ENCODE data around the gene LMCD1.

The LMCD1 gene

GRCh38 chr3:8595252-8595651 is 93.6 kb downstream of the LMCD1 start:
- no peak for DNase-seq

- DNase-seq: no peak
These were observed 94.1 kb downstream of the LMCD1 start for GRCh38 chr3:8595695-8596115.

DNA sequence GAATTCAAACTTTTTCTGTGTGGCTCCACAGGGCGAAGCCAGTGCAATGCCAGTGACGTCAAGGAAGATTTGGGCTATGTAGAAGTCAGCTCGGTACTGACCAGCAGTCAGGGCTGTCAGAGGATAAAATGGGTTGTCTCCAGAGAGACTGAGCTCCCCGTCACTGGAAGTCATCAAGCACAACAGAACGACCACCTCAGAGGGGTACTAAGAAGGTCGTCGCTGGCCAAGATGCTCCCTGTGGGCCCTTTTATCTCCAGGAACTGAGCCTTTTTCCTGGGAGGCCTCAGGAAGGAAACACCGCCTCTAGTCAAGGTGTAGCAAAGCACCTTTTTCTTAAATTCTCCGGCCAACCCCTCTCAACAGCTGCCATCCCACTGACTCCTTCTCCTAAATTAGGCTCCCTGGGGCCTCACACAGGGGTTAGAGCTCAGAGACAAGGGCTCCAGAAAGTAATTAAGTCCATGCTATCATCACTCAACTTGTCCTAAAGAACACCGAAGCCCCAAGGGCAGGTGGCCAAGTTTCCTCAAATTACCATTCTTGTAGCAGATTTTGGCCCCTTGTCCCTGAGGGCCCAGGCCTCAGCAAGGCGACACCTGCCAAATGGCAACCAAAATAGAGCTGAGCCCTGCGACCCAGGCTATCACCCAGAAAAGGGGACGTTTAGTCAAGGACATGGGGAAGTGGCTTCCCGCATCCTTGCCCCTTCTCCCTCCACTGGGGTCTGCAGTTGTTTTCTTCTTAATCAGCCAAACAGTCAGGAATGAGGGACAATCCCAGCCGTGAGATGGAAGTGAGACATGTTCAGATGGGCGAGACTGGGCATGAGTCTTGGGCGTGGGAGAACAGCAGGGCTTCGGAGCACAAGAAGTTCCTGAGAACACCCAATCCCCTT is 94.9 kb downstream of the LMCD1 start:
- no peak for DNase-seq

DNA sequence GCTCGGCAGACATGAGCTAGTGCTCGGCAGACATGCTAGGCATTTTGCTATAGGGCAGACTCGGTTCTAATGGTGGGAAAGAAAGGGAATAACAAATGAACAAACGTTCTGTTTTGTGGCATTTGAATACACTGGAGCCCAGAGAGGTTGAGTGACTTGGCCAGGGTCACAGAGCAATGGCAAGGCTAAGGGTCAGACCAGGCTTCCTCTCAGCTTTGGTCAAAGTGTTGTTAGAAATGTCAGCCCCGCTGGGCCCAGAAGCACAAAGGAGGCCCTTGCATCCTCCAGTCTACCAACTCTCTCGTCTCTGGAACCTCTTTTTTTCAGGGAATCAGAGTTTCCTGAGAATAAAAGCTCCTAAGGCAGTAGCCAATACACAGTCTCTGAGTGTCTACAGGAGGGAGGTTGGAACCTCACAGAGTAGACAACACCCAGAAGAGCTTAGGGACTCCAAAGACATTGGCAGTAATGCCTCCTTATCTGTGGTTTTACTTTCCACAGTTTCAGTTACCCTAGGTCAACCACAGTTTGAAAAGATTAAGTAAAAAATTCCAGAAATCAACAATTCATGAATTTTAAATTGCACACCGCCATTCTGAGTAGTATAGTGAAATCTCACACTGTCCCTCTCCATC is 95.7 kb downstream of the LMCD1 start:
- no peak for DNase-seq

- no peak for DNase-seq
These were observed 97.5 kb downstream of the LMCD1 start for GRCh38 chr3:8599146-8599545.

- DNase-seq: no peak
These were observed 98.8 kb downstream of the LMCD1 start for GRCh38 chr3:8600457-8600856.

DNA sequence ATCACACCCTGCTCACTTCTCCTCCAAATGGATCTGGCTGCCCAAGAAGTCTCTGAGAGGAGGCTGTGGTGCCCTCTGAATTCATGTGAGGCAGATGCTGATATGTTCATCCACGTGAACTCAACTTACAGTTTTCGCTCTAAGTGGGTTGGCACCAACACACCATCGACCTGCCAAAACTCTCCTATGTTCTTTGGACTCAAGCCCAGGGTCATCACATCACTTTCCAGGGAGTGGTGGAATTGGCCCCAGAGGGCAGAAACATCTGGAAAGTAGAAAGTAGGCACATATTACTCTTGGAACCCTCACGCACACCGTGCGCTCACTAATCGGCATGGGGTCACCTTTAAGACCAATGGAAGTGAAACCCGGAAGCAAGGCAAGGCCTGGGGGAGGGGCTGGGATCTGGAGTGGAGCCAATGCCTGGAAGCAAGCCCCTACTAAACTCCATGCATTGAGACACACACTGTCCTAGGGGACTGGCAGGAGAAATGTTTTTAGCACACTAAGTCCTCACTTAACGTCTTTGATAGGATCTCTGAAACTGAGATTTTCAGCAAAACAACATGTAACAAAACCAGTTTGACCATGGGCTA is 101.6 kb downstream of the LMCD1 start:
- no peak for DNase-seq

DNA sequence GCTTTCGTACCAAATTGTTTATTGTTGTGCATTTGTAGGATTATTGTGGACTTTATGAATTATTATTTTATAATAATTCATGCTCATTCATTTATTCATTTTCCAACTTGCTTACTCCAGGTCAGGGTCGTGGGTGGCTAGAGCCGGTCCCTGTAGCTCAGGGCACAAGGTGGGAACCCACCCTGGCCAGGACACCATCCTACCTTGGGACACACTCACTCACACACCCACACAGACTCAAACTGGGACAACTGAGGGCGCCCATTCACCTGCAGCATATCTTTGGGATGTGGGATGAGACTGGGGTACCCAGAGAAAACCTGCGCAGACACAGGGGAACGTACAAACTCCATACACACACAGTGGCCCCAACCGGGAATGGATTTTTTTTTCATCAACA is 102.4 kb downstream of the LMCD1 start:
- DNase-seq: no peak

GRCh38 chr3:8604988-8605387 is 103.4 kb downstream of the LMCD1 start:
- no peak for DNase-seq

DNA sequence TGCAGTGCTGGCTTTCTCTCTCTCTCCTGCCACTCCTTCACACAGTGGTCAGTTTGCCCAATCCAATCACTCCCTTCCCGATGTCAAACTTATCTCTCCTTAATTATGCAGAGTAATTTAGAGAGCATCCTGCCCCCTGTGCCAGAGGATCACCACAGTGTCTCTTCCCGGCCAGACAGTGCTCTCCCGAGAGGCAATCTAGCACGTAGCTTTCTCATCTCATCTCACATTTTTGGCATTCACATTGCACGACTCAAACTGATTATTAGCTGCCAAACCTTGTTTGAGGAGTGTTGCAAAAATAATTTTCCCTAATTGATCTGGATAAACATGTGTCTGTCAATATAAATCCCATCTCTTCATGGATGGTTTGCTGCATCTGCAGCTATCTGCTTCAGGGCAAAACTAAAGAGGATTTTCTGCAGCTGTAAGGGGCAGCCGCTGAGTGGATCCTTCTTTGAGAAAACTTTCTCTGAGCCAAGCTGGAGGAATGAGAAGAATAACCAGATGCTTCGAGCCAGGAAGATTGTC is 105.1 kb downstream of the LMCD1 start:
- DNase-seq: no peak

GRCh38 chr3:8607234-8608040 is 105.8 kb downstream of the LMCD1 start:
- DNase-seq: no peak

GRCh38 chr3:8608041-8608790 is 106.6 kb downstream of the LMCD1 start:
- no peak for DNase-seq

GRCh38 chr3:8608791-8609467 is 107.3 kb downstream of the LMCD1 start:
- no peak for DNase-seq

GRCh38 chr3:8610951-8611350 is 109.3 kb downstream of the LMCD1 start:
- no peak for DNase-seq

DNA sequence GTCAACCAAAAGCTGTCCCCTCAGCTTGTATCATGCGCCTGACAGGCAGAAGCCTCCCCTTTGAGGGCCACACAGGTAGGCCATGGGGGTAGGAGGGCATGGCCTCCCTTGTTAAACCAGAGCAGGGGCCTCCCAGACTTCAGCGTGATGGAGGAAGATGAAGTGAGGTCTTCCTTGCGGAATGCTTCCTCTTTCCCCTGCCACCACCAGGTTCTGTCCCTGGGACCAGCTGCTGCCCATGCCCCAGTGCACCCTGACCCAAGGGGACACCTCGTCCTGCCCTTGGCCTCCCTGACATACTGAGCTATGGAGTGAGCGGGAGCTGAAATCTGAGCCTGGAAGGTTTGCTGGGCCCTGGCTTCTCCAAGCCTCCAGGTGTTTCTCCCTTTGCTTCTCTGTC is 116.3 kb downstream of the LMCD1 start:
- no peak for DNase-seq

- no peak for DNase-seq
These were observed 117.3 kb downstream of the LMCD1 start for GRCh38 chr3:8618950-8619349.

- no peak for DNase-seq
These were observed 117.9 kb downstream of the LMCD1 start for GRCh38 chr3:8619548-8619947.

DNA sequence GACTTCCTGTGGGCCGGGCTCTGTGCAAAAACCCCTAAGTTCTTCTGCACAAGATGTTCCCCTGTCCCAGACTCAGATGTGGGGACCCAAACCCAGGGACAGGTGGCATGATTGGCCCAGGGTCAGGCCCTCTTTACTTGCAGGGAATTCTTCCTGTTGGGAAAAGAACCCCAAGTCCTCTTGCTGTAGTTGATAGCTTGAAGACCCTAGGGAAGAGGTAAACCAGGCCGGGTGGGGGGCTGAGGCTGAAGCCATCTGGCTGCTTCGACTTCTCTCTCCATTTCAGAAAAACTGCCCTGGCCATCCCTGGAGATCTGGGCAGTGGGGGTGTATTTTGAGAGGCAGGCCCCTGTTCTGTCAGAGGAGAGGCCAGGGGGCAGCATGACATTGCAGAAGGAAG is 119.5 kb downstream of the LMCD1 start:
- no peak for DNase-seq

DNA sequence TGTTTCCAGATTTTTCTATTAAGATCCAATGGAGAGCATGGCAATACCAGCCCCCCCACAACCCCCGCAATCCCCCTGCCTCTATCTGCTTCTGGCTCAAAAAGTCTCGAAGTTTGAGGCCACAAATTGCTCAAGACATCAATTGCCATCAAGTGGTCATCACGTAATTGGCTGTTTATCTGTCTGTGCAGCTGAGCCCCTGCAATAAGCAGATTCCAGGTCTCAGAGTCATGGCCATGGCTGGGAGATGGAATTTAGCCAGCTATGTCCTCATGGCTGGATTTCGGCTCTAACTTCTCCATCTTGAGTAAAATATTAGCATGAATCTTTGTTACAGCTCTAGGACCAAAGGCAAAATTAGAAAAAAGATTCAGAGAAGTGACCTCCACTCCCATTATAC is 120.2 kb downstream of the LMCD1 start:
- no peak for DNase-seq

- peak; percentile 26 for DNase-seq
These were observed 121.5 kb downstream of the LMCD1 start for GRCh38 chr3:8622873-8623691.

- no peak for DNase-seq
These were observed 122.1 kb downstream of the LMCD1 start for GRCh38 chr3:8623741-8624140.

All from activated CD4-positive, alpha-beta T cell treated with anti-CD3 and anti-CD28 coated beads, Interleukin-2, amount 50 U/mL, for 1 hour (primary cell).